H1 (cell line): ENCODE results near the gene TLE3. TPM values are rescaled to one million over a fixed set of nuclear protein-coding genes. Genes with fewer than 3 reads are reported as not detected.

Experiments used
- CTCF ChIA-PET: fragments of 300-600 bp; sonication (Branson Sonifier 250); formaldehyde crosslinking; loops from one replicate; lab custom pipeline; 2021; ENCODE audit not compliant: partially characterized antibody; lab: Charles Lee
- POLR2A ChIA-PET: fragments of 300-600 bp; sonication (Branson Sonifier 250); formaldehyde crosslinking; loops from one replicate; lab custom pipeline; 2021; ENCODE audit warnings: inconsistent platforms; ENCODE audit not compliant: partially characterized antibody; lab: Charles Lee
- DNase-seq, 2 experiments: peaks; one replicate each; pipeline versions ENCODE4 v3.0.0 to v3.0.0-alpha.2; 2010 to 2022; ENCODE audit warnings: low spot score in 2 of 2, low read depth in 1 of 2, mixed read lengths in 1 of 2
- FAIRE-seq: peaks from 2 replicates; lab custom pipeline; 2011; peaks lifted over from hg19 to GRCh38; lab: Jason Lieb, UNC
- H2AFZ ChIP-seq: 2 replicates; pipeline ENCODE4 v1.8.1; 2012; ENCODE audit warnings: low read length, inconsistent platforms
- H2AK5ac ChIP-seq: 2 replicates; pipeline ENCODE4 v1.6.1; 2013; ENCODE audit warnings: low read depth, low read length
- H2BK120ac ChIP-seq: replicated peaks from 2 replicates; pipeline ENCODE3; 2013; ENCODE audit warnings: low read depth, low read length, inconsistent platforms
- H2BK12ac ChIP-seq: 2 replicates; pipeline ENCODE4 v1.6.1; 2013; ENCODE audit warnings: low read depth, low read length
- H2BK15ac ChIP-seq: 2 replicates; pipeline ENCODE4 v1.6.1; 2013; ENCODE audit warnings: low read length
- H2BK20ac ChIP-seq: 2 replicates; pipeline ENCODE4 v1.6.1; 2013; ENCODE audit warnings: low read length
- H2BK5ac ChIP-seq: 2 replicates; pipeline ENCODE4 v1.6.1; 2013; ENCODE audit warnings: low read depth, low read length
- H3K14ac ChIP-seq: 2 replicates; pipeline ENCODE4 v1.6.1; 2013; ENCODE audit warnings: inconsistent platforms; ENCODE audit not compliant: insufficient read length
- H3K18ac ChIP-seq: 2 replicates; pipeline ENCODE4 v1.6.1; 2013; ENCODE audit warnings: low read length; ENCODE audit errors: extremely low read depth
- H3K23ac ChIP-seq: 2 replicates; pipeline ENCODE4 v1.6.1; 2013; ENCODE audit warnings: inconsistent platforms; ENCODE audit not compliant: insufficient read length
- H3K23me2 ChIP-seq: 2 replicates; pipeline ENCODE4 v1.6.1; 2013; ENCODE audit warnings: low read depth, low read length
- H3K27ac ChIP-seq: 2 replicates; pipeline ENCODE4 v1.6.1; 2011; ENCODE audit warnings: low read depth, low read length, inconsistent platforms
- H3K27me3 ChIP-seq, 4 experiments: replicated peaks in 1 of 4; 1 replicate in 1 of 4; 2 replicates in 3 of 4; pipeline versions ENCODE4 v1.6.1 to v1.8.1; 2011 to 2013; ENCODE audit warnings: low read length in 3 of 4, mild to moderate bottlenecking in 3 of 4, inconsistent platforms in 2 of 4, mixed read lengths in 2 of 4, moderate library complexity in 1 of 4; ENCODE audit not compliant: control insufficient read depth in 3 of 4, insufficient read depth in 3 of 4; ENCODE audit errors: extremely low read depth in 1 of 4
- H3K36me3 ChIP-seq, 4 experiments: 2 replicates each; pipeline versions ENCODE4 v1.6.1 to v1.8.1; 2011 to 2013; ENCODE audit warnings: mild to moderate bottlenecking in 4 of 4, low read length in 3 of 4, moderate library complexity in 2 of 4, control low read depth in 1 of 4, inconsistent platforms in 1 of 4; ENCODE audit not compliant: insufficient read depth in 4 of 4, control insufficient read depth in 2 of 4
- H3K4ac ChIP-seq: replicated peaks from 2 replicates; pipeline ENCODE3; 2013; ENCODE audit warnings: low read length, low read depth, mixed read lengths, inconsistent platforms; ENCODE audit not compliant: insufficient read length
- H3K4me1 ChIP-seq, 4 experiments: replicated peaks in 1 of 4; 1 replicate in 1 of 4; 2 replicates in 3 of 4; pipeline versions ENCODE4 v1.6.1 to v1.8.1; 2011 to 2013; ENCODE audit warnings: low read length in 3 of 4, inconsistent platforms in 2 of 4, mixed read lengths in 1 of 4; ENCODE audit not compliant: insufficient read depth in 4 of 4, control insufficient read depth in 3 of 4
- H3K4me2 ChIP-seq, 2 experiments: 2 replicates each; pipeline versions ENCODE4 v1.6.1 to v1.8.1; 2011 to 2013; ENCODE audit warnings: low read depth in 2 of 2, low read length in 2 of 2, control low read depth in 1 of 2, inconsistent platforms in 1 of 2, mild to moderate bottlenecking in 1 of 2; ENCODE audit not compliant: insufficient read depth in 1 of 2
- H3K4me3 ChIP-seq, 4 experiments: fragments of 200-600, 300-600 bp in 1 of 4; sonication (generic), shearing (Covaris generic), sonication (Bioruptor Twin) in 1 of 4; 2 replicates each; pipeline versions ENCODE4 v1.5.1 to v1.8.1; 2011 to 2016; ENCODE audit warnings: low read length in 4 of 4, low read depth in 3 of 4, control low read depth in 2 of 4, inconsistent platforms in 2 of 4, mild to moderate bottlenecking in 2 of 4, mixed read lengths in 1 of 4, moderate library complexity in 1 of 4; ENCODE audit not compliant: insufficient read depth in 2 of 4; ENCODE audit errors: extremely low read depth in 1 of 4
- H3K56ac ChIP-seq: replicated peaks from 2 replicates; pipeline ENCODE3; 2013; ENCODE audit warnings: low read depth, mild to moderate bottlenecking, mixed read lengths, low read length, inconsistent platforms; ENCODE audit not compliant: insufficient read length
- H3K79me1 ChIP-seq: 2 replicates; pipeline ENCODE4 v1.6.1; 2013; ENCODE audit warnings: low read depth, low read length, control low read depth
- H3K79me2 ChIP-seq, 2 experiments: 2 replicates each; pipeline versions ENCODE4 v1.6.1 to v1.8.1; 2012 to 2013; ENCODE audit warnings: low read length in 2 of 2, mild to moderate bottlenecking in 2 of 2, inconsistent platforms in 1 of 2; ENCODE audit not compliant: insufficient read depth in 2 of 2, control insufficient read depth in 1 of 2
- H3K9ac ChIP-seq, 4 experiments: replicated peaks in 1 of 4; 1 replicate in 1 of 4; 2 replicates in 3 of 4; pipeline versions ENCODE4 v1.6.1 to v1.8.1; 2011 to 2013; ENCODE audit warnings: low read depth in 3 of 4, low read length in 3 of 4, control low read depth in 2 of 4, mild to moderate bottlenecking in 2 of 4, moderate library complexity in 2 of 4, inconsistent platforms in 1 of 4; ENCODE audit errors: extremely low read depth in 1 of 4
- H3K9me3 ChIP-seq, 2 experiments: 2 replicates each; pipeline versions ENCODE4 v1.6.1 to v1.8.1; 2012 to 2013; ENCODE audit warnings: mild to moderate bottlenecking in 2 of 2, moderate library complexity in 2 of 2, control low read depth in 1 of 2, inconsistent platforms in 1 of 2, low read depth in 1 of 2, low read length in 1 of 2, mixed read lengths in 1 of 2; ENCODE audit not compliant: insufficient read depth in 2 of 2
- H4K20me1 ChIP-seq, 2 experiments: replicated peaks in 1 of 2; 2 replicates each; pipeline versions ENCODE3 to v1.8.1; 2011 to 2013; ENCODE audit warnings: inconsistent platforms in 2 of 2, low read length in 2 of 2, mild to moderate bottlenecking in 1 of 2; ENCODE audit not compliant: insufficient read depth in 2 of 2, control insufficient read depth in 1 of 2
- H4K5ac ChIP-seq: 2 replicates; pipeline ENCODE4 v1.6.1; 2013; ENCODE audit warnings: low read length, low read depth, mixed read lengths, inconsistent platforms; ENCODE audit not compliant: insufficient read length
- H4K8ac ChIP-seq: 2 replicates; pipeline ENCODE4 v1.8.0; 2013; ENCODE audit warnings: mild to moderate bottlenecking, moderate library complexity, low read length, inconsistent platforms; ENCODE audit not compliant: insufficient read depth; ENCODE audit errors: extremely low read depth
- H4K91ac ChIP-seq: replicated peaks from 2 replicates; pipeline ENCODE3; 2013; ENCODE audit warnings: low read length, mixed read lengths, inconsistent platforms; ENCODE audit not compliant: insufficient read length
- BCL11A ChIP-seq, 2 experiments: IDR thresholded peaks; one replicate each; pipeline ENCODE4 v1.6.1; 2011; ENCODE audit warnings: low read depth in 2 of 2, low read length in 2 of 2, mild to moderate bottlenecking in 2 of 2
- CBX8 ChIP-seq: fragments of 300-800, 300-1000 bp; sonication (generic); IDR thresholded peaks from 2 replicates; pipeline ENCODE4 v1.7.1; 2016; ENCODE audit warnings: low read depth, low read length, borderline replicate concordance
- EP300 ChIP-seq, 2 experiments: IDR thresholded peaks; 1 replicate in 1 of 2; 2 replicates in 1 of 2; pipeline ENCODE4 v1.6.1; 2011 to 2012; ENCODE audit warnings: low read depth in 2 of 2, low read length in 2 of 2, mild to moderate bottlenecking in 2 of 2, borderline replicate concordance in 1 of 2, inconsistent platforms in 1 of 2, moderate library complexity in 1 of 2
- EZH2 ChIP-seq: fragments of 200-600 bp; sonication (generic); IDR thresholded peaks from 2 replicates; pipeline ENCODE4 v1.7.1; 2012; ENCODE audit warnings: low read depth, mild to moderate bottlenecking, moderate library complexity, low read length, inconsistent platforms; ENCODE audit not compliant: severe bottlenecking
- KDM5A ChIP-seq: fragments of 200-600 bp; IDR thresholded peaks from 2 replicates; pipeline ENCODE4 v1.7.1; 2012; ENCODE audit warnings: mild to moderate bottlenecking, low read length, inconsistent platforms, mixed read lengths
- RXRA ChIP-seq: IDR thresholded peaks from 2 replicates; pipeline ENCODE4 v1.6.1; 2011; ENCODE audit warnings: low read depth, mild to moderate bottlenecking, low read length, moderate library complexity; ENCODE audit not compliant: insufficient read depth
- SP2 ChIP-seq: IDR thresholded peaks from 2 replicates; pipeline ENCODE4 v1.6.1; 2012; ENCODE audit warnings: mild to moderate bottlenecking, low read length, inconsistent platforms
- SP4 ChIP-seq: IDR thresholded peaks from 2 replicates; pipeline ENCODE4 v1.6.1; 2012; ENCODE audit warnings: low read length, inconsistent platforms
- TAF1 ChIP-seq: IDR thresholded peaks from 2 replicates; pipeline ENCODE4 v1.6.1; 2011; ENCODE audit warnings: mild to moderate bottlenecking, low read depth, low read length
- TEAD4 ChIP-seq: IDR thresholded peaks from 2 replicates; pipeline ENCODE4 v1.6.1; 2012; ENCODE audit warnings: low read depth, low read length, inconsistent platforms, mixed read lengths
- YY1 ChIP-seq: IDR thresholded peaks from 2 replicates; pipeline ENCODE4 v1.6.1; 2011; ENCODE audit warnings: low read depth, mild to moderate bottlenecking, low read length
- WGBS, 2 experiments: shearing (Covaris generic) in 1 of 2; methylation state at CpG; one replicate each; pipeline versions ENCODE4 v1.1.6 to v1.1.7; 2013 to 2015; ENCODE audit warnings: low lambda C conversion rate in 2 of 2, mixed read lengths in 2 of 2, inconsistent platforms in 1 of 2, low coverage in 1 of 2, missing lambda C conversion rate in 1 of 2; ENCODE audit not compliant: insufficient replicate concordance in 2 of 2, insufficient coverage in 1 of 2, insufficient read length in 1 of 2; ENCODE audit errors: extremely low coverage in 1 of 2, missing lambda C conversion rate in 1 of 2; 5-methylcytosine and 5-hydroxymethylcytosine counted together
- polyA plus RNA-seq, 7 experiments: library from polyadenylated mRNA; depleted of rRNA in 3 of 7; stranded (reverse) in 5 of 7; unstranded in 2 of 7; fragments of >200 nt in 5 of 7; fragments of 200-250 nt in 2 of 7; gene quantifications; 1 replicate in 5 of 7; 2 replicates in 1 of 7; 4 replicates in 1 of 7; pipeline versions ENCODE4 v1.2.1 to v1.2.3, GENCODE V29; 2011 to 2013; ENCODE audit warnings: missing spikeins in 2 of 7, mixed read lengths in 2 of 7
- total RNA-seq: library from RNA; stranded (reverse); fragmentation: NEBNext Ultra II Directional; extraction: Animal tissue kit (Norgen Biotek cat#: 25700); gene quantifications from 2 replicates; pipeline ENCODE4 v1.2.1, GENCODE V29; 2021
- TF ChIP-seq, protein P1 (sequence below), 3 experiments: IDR thresholded peaks; 1 replicate in 2 of 3; 2 replicates in 1 of 3; pipeline versions ENCODE4 v1.5.1 to v1.6.1; 2011; ENCODE audit warnings: low read length in 3 of 3, mild to moderate bottlenecking in 3 of 3, inconsistent platforms in 2 of 3, low read depth in 1 of 3, moderate library complexity in 1 of 3; ENCODE audit not compliant: insufficient read depth in 1 of 3; ENCODE audit errors: control extremely low read depth in 1 of 3

TLE3 gene
- total and polyA plus RNA-seq, 2 of the 8 experiments (the other 6 are each of a cell fraction or from before 2014, with no cell fraction given): 25.1 to 61.2 TPM

DNA sequence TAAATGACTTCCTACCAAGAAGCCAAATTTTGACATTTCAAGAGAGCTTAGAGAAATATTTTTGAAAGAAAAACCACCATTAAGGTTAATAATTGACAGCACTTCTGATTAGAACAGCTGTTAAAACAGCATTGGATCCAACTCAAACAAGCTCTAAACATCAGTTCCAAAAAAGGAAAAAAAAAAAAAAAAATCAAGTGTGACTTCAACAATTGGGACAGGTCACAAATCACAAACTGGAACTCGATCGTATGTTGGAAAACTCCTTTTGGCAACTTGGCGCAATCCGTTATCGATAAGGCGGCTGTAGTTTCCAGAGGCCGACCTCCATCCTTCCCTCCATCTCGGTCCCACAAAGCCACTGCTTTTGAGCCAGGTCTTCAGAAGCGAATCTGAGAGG lies 17.8 kb downstream of the TLE3 start:
- Histone ChIP-seq H3K4me3 (no peak overlapping the region), H3K4me2 (no peak overlapping the region), H2AFZ (no peak overlapping the region), H2BK12ac (no peak overlapping the region), H3K4ac (no peak overlapping the region), H4K91ac (no peak overlapping the region), H2BK120ac (no peak overlapping the region), H3K36me3 (peaks cover 6 to 56% (median 12%) of the 10 kb centered on the region in 4 experiments; a peak in 7 of 8 replicates), H3K27me3 (no peaks in the 10 kb centered on the region), H2AK5ac (no peak overlapping the region), H3K79me1 (peaks cover 26% of the 10 kb centered on the region; the same call in 1 of the 2 replicates), H4K5ac (no peak overlapping the region), H3K27ac (no peak overlapping the region), H3K56ac (no peak overlapping the region), H3K23me2 (no peaks in the 10 kb centered on the region), H4K20me1 (peaks cover 5 to 16% of the 10 kb centered on the region in 2 experiments), H2BK15ac (no peak overlapping the region), H2BK5ac (no peak overlapping the region), H3K18ac (no peak overlapping the region), H3K14ac (no peak overlapping the region), H3K79me2 (peaks cover 7 to 81% of the 10 kb centered on the region in 2 experiments), H4K8ac (no peak overlapping the region), H2BK20ac (no peak overlapping the region), H3K9ac (no peak overlapping the region), H3K23ac (no peak overlapping the region)
- 90% methylated on average over 9 of the region's 9 CpGs; no CpG with 5 or more reads in 1 of the 2 experiments for WGBS, 2 experiments
- CTCF ChIA-PET: interaction anchor here (0.7 kb wide), 1 partner anchor 327 kb away, joined by 4 read pairs; no protein-coding TSS in a partner anchor
- POLR2A ChIA-PET: interaction anchor here (0.7 to 8.8 kb wide), 4 partner anchors 11 to 157 kb away, joined by 3 to 136 read pairs (median 4); partner anchors contain the start of gene TLE3
- no peak for DNase-seq
- FAIRE-seq: no peak
- TF ChIP-seq TEAD4 (no peak), KDM5A (no peak), EP300 (IDR thresholded peaks at IDR 0.05; ENCODE audit: borderline replicate concordance in 1 of 2, low read depth in 2 of 2, low read length in 2 of 2) (no peak), RXRA (no peak), SP2 (no peak), TAF1 (no peak), SP4 (no peak), CBX8 (no peak), BCL11A (IDR thresholded peaks at IDR 0.05; ENCODE audit: low read depth in 2 of 2, low read length in 2 of 2) (no peak), EZH2 (no peak), YY1 (no peak)
- TF ChIP-seq, protein P1, sequence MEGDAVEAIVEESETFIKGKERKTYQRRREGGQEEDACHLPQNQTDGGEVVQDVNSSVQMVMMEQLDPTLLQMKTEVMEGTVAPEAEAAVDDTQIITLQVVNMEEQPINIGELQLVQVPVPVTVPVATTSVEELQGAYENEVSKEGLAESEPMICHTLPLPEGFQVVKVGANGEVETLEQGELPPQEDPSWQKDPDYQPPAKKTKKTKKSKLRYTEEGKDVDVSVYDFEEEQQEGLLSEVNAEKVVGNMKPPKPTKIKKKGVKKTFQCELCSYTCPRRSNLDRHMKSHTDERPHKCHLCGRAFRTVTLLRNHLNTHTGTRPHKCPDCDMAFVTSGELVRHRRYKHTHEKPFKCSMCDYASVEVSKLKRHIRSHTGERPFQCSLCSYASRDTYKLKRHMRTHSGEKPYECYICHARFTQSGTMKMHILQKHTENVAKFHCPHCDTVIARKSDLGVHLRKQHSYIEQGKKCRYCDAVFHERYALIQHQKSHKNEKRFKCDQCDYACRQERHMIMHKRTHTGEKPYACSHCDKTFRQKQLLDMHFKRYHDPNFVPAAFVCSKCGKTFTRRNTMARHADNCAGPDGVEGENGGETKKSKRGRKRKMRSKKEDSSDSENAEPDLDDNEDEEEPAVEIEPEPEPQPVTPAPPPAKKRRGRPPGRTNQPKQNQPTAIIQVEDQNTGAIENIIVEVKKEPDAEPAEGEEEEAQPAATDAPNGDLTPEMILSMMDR (IDR thresholded peaks at IDR 0.05; ENCODE audit: control extremely low read depth in 1 of 3, insufficient read depth in 1 of 3, low read depth in 1 of 3, low read length in 3 of 3): no peak
- TF ChIP-seq, all 59 proteins: peak for 0
- Histone ChIP-seq H3K9me3 (no peaks in the 10 kb centered on the region), H3K4me1 (peaks cover 17 to 53% (median 45%) of the 10 kb centered on the region in 4 experiments)
